ENCODE results near the gene KIFC1.
"Not testable (repeated sequence)": the region's sequence is repeated elsewhere in the genome, so short reads cannot be mapped to it uniquely, and the experiment has no call there.

The KIFC1 gene

DNA sequence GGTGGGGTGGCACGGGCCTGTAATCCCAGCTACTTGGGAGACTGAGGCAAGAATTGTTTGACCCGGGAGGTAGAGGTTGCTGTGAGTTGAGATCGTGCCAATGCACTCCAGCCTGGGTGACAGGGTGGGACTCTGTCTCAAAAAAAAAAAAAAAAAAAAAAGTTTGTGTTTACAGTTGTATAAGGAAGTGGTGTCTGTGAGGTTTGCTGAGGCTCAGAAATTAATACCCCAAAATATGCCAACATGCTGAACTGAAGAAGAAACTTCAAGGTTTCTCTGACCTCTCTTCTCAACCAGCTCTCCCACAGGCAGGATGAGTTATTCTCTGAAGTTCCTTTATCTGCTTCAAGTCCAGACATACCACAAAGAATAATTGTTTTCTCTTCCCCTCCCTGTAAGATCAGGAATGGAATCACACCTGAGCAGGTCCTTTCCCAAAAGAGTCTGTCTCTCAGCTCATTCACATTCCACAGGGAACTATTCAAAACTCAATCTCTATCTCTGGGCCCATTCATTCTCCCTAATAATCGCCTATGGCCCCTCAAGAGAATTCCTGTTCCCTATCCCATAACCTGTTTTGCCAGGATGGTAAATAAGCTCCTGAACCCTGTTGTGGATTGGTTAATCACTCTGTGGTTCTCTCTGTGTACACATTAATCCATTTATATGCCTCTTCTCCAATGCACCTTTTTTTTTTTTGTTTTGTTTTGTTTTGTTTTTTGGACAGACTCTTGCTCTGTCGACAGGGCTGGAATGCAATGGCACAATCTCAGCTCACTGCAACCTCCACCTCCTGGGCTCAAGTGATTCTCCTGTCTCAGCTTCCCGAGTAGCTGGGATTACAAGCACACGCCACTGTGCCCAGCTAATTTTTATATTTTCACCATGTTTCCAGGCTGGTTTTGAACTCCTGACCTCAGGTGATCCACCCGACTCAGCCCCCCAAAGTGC, 17.4 kb upstream of the KIFC1 start:
- FAIRE-seq (no peak), DNase-seq (ENCODE audit: insufficient read length, low spot score) (no peak)

DNA sequence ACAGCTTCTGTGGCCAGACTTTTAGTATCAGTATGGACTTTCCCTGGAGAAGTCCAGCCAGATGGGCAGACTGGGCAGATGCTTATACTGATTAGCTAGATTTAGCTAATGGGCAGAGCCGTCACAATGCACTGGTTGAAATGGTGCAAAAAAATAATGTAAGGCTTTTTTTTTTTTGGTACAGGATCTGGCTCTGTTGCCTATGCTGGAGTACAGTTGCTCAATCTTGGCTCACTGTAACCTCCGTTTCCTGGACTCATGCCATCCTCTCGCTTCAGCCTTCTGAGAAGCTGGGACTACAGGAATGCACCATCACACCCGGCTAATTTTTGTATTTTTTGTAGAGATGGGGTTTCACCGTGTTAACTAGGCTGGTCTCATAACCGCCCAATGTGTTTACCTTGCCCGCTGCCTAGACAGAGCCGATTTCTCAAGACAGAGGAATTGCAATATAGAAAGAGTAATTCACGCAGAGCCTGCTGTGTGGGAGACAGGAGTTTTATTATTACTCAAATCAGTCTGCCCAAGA, 16.4 kb upstream of the KIFC1 start:
- FAIRE-seq (no peak), DNase-seq (ENCODE audit: insufficient read length, low spot score) (no peak)

DNA sequence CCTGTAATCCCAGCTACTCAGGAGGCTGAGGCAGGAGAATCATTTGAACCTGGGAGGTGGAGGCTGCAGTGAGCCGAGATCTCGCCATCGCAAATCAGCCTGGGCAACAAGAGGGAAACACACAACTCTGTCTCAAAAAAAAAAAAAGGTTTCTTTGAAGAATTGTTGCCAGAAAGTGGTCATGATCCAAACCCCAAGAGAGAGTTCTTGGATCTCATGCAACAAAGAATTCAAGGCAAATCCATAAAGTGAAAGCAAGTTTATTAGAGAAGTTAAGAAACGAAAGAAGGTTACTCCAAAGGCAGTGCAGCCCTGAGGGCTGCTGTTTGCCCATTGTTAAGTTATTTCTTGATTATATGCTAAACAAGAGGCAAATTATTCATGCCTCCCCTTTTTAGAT, 14.5 kb upstream of the KIFC1 start:
- no peak for DNase-seq (ENCODE audit: insufficient read length, low spot score)
- FAIRE-seq, result no peak

DNA sequence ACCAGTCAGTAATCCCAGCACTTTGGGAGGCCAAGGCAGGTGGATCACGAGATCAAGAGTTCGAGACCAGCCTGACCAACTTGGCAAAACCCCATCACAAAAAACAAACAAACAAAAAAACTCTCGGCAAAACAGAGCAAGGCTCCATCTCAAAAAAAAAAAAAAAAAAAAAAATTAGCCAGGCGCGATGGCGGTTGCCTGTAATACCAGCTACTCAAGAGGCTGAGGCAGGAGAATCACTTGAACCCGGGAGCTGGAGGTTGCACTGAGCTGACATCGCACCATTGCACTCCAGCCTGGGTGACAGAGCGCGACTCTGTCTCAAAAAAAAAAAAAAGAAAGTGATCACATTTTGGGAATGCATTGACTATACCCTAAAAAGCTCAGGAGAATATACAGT, 12.4 kb upstream of the KIFC1 start:
- DNase-seq (ENCODE audit: insufficient read length, low spot score); FAIRE-seq: not testable (repeated sequence)

DNA sequence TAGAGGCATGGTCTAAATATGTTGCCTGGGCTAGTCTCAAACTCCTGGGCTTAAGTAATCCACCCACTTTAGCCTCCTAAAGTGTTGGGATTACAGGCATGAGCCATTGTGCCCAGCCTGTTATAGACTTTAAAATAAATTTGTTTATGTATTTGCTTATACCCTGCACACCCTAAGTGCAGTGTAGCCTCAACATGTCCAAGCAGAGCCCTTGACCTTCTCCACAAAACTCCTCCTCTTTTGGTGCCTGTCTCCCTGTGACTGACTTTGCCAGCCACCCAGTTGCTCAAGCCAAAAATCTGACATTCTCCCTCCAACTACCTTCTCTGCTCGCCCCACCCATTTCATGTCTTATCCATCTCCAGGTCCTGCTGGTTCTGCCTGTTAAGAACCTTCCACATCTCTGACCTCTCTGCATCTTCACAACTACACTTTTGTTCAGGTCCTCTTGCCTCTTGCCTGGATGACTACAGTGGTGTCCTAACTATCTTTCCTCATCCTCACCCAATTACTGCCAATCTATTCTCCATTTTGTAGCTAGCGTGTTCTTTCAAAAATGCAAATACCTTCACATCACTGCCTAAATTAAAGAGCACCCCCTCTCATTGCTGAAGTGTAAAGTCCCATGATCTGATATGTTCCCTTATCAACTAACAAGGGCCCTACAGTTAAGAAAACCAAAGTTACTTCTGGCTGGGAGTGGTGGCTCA, 11.2 kb upstream of the KIFC1 start:
- no peak for DNase-seq (ENCODE audit: insufficient read length, low spot score)
- no peak for FAIRE-seq

DNA sequence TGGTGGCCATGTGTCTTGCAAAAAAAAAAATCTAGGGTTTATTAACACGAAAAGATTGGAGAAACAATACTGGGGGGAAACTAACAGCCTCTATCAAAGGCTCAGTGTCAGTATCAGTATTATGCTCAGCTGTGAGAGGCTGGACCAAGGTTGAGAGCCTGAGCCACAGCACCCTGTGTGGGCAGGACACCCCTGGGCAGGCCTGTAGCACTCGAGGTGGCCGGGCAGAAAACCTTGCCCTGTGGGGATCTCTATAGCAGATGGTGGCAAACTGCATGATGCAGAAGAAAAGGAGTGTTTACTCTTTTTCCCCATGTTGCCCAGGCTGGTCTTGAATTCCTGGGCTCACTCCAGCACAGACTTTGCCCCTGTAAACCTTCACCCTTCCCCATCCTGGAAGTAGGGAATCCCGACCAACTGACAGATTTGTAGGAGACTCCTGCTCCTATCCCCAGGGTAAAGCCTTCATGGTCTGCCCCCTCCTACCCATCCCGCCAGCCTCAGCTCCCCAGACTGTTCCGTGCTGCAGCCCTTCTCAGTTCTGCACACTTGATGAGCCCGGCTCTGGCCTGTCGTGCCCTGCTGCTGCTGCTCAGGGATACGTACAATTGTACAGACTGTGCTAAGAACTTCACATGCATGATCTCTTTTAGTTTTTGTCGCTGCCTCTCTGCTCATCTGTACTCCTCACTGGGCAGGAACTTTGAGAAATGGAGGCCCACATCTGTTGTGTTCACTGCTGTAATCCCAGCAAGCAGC, 8.0 kb upstream of the KIFC1 start:
- no peak for DNase-seq (ENCODE audit: insufficient read length, low spot score)
- FAIRE-seq, result no peak

DNA sequence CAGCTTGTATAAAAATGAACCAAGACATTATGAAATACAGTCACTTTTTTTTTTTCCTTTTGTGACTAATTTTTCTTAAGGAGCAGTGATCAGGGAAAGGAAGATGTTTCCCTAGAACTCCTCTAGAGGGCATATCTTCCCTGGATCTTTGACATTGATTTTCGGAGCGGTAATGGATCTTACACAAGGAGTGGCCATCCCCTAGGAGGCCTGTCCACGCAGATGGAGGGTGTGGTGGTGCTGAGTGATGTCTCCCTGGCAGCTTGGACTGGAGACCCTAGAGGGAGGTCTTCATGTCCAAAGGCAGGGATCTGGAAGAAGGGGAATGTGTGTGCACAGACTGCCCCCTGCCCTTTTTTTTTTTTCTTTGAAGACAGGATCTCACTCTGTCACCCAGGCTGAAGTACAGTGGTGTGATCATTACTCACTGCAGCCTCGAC, 7.0 kb upstream of the KIFC1 start:
- DNase-seq (ENCODE audit: insufficient read length, low spot score), result no peak
- no peak for FAIRE-seq

DNA sequence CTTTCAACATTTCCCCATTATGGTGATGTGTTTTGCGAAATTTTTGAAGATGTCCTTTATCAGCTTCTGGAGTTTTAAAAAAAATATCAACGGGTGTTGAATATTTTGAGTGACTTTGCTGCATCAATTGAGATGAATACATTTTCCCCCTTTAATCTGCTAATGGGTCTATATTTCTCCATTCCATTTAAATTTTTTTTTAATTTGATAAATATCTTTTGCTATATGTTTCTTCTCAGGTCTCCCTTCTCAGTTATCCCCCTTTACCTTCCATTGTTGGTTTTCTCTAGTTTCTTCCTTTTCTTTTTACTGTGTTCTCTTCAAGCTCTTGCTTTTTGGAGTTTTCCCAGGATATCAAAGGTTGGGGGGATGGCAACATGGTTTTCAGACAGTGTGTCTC, 1.4 kb upstream of the KIFC1 start:
- no peak for FAIRE-seq

DNA sequence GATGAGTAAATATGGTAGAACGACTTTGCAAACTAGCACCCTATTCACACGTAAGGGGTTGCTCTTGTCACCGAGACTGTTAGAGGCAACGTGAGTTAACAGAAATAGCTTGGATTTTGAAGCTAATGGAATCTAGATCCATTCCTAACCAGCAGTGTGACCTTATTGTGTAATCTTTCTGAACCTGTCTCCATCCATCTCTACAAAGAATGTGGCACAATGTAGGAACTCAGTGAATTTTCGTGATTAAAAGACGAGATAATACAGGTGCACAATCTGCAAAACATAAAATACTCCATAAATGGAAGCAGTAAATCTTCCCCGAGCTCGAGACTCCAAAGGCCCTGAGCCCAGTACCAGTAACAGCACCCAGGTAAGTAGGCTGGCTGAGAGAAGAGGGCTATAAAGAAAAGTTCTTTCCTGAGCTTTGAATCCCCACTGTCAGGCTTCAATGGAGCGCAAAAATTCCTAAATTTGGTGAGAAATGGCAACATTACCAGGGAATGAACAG, 801 bp upstream of the KIFC1 start:
- FAIRE-seq (peak; percentile 14), DNase-seq (ENCODE audit: insufficient read length, low spot score) (no peak)

More for the DNA sequence above, 1.4 kb upstream of the KIFC1 start:
- no peak for DNase-seq (ENCODE audit: insufficient read length, low spot score)

DNA sequence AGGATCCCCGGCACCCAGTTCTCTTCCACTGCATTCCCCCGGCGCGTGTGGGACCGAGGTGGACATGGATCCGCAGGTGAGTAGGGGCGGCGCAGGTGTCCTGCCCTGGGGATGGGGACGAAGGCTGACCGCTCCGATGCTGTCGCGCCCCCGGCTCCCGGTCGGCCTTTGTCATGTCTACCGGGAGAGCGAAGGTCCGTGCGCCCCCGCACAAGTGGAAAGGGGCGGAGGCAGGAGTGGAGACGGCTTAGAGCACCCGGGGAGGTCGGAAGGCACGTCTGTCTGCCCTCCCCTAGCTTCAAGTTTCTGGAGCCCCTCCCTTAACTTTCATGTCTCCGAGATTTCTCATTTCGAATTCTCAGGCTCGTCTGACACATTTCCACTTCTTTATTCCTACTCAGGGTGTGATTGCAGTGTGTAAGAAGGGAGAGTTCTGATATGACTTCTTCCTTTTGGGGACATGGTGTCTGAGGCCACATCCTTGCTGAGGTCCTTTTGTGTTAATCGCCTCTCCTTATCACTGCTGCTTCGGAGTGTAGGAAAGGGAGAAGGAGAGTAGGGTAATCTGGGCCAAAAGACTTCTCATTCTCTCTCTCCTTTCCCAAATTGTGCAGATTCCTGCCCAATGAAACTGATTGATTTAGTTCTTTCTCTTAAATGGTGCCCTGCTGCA, 435 bp downstream of the KIFC1 start:
- FAIRE-seq, result peak; percentile 63
- DNase-seq (ENCODE audit: insufficient read length, low spot score), result no peak

DNA sequence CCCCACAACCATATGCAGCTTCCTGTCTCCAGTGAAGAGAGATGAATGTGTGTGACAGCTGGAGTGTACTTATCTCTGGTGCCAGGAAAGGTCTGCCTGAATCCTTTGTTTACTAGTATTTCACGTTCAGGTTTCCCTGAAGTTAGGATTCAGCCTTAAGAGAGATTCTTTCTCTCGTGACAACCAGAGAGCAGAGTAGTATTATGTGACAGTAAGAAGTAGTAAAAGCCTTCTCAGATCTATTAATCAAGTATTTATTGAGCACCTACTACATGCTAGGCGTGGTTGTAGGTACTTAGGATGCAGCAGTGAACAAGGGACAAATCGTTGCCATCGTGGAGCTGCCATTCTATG, 949 bp downstream of the KIFC1 start:
- no peak for FAIRE-seq

DNA sequence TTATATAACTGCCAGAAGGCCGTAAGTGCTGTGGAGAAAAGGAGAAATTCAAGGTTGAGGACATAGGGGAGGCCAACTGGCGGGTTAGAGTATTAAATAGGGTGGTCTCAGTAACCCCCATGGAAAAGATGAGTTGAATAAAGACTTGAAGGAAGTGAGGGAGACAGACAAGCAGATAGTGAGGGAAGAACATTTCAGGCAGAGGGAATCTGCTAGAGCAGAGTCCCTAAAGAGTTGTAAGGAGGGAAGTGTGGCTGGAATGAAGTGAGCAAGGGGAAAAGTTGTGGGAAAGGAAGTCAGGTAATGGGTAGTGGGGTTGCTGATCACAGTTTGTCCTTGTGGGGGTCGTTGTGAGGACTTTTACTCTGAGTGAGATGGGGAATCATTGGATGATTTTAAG, 1.4 kb downstream of the KIFC1 start:
- DNase-seq (ENCODE audit: insufficient read length, low spot score) (no peak), FAIRE-seq (no peak)

More for the DNA sequence above, 949 bp downstream of the KIFC1 start:
- DNase-seq (ENCODE audit: insufficient read length, low spot score), result no peak

DNA sequence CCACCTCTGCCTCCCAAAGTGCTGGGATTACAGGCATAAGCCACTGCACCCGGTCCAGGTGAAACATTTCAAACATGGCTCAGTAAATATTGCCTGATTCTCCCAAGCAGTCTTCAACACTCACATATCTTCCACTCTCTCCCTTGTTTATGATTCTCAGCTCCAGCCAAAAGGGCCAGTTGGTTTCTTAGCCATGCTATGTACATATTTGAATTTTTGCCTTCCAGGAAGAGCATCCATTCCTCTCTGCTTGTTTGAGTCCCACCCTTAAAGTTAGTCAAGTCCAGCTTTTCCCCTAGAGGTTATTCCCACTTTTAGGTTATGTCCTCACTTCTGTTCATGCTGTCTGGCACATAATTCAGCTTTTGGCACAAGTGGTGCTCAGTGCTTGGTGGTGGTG, 5.9 kb downstream of the KIFC1 start:
- FAIRE-seq (no peak), DNase-seq (ENCODE audit: insufficient read length, low spot score) (no peak)

DNA sequence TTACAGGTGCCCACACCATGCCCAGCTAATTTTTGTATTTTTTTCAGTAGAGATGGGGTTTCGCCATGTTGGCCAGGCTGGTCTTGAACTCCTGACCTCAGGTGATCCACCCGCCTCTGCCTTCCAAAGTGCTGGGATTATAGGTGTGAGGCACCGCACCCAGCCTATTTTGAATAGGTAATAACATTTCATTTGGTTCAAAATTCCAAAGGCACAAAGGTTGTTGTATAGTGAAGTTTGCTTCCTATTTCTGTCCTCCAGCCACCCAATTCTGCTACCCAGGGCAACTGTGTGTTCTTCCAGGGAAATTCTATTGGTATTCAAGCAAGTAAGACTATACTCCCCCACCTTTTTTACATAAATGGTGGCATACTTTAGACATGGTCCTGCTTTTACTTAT, 7.0 kb downstream of the KIFC1 start:
- not testable (repeated sequence) for DNase-seq (ENCODE audit: insufficient read length, low spot score)

DNA sequence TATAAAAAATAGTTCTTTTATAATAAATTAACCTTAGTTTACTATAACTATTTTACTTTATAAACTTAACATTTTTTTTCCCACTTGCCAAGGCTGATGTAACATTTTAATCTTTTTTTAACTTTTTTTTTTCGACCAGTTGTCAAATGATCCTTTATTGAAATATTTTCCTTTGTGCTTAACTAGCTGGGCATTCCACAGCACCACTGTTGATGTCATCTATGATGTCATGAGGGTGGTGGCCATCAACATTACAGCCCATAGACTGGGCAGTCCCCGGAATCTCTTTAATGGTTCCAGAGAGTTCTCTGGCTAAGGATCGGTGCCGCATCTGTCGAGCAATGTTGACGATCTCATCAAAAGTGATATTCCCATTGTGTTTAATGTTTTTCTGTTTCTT, 8.3 kb downstream of the KIFC1 start:
- FAIRE-seq; DNase-seq (ENCODE audit: insufficient read length, low spot score): not testable (repeated sequence)

More for the DNA sequence above, 7.0 kb downstream of the KIFC1 start:
- FAIRE-seq, result not testable (repeated sequence)

DNA sequence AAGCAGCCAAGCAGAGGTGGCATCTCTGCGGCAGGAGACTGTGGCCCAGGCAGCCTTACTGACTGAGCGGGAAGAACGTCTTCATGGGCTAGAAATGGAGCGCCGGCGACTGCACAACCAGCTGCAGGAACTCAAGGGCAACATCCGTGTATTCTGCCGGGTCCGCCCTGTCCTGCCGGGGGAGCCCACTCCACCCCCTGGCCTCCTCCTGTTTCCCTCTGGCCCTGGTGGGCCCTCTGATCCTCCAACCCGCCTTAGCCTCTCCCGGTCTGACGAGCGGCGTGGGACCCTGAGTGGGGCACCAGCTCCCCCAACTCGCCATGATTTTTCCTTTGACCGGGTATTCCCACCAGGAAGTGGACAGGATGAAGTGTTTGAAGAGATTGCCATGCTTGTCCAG, 13.3 kb downstream of the KIFC1 start:
- no peak for DNase-seq (ENCODE audit: insufficient read length, low spot score)
- FAIRE-seq, result no peak

DNA sequence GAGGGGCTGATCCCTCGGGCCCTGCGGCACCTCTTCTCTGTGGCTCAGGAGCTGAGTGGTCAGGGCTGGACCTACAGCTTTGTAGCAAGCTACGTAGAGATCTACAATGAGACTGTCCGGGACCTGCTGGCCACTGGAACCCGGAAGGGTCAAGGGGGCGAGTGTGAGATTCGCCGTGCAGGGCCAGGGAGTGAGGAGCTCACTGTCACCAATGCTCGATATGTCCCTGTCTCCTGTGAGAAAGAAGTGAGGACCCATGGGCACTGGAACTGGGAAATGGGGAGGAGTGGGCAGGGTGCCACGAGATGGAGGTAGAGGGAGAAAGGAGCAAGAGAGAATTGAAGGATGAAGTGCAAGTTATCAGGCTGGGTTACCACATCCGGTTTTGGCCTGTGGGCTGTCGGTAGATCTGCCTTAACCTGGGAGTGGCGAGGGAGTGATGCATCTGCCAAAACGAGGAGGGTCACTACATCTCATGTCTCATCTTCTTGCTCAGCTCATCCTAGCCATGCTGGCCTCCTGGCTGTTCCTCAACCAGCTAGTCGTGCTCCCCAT, 13.8 kb downstream of the KIFC1 start:
- no peak for FAIRE-seq

DNA sequence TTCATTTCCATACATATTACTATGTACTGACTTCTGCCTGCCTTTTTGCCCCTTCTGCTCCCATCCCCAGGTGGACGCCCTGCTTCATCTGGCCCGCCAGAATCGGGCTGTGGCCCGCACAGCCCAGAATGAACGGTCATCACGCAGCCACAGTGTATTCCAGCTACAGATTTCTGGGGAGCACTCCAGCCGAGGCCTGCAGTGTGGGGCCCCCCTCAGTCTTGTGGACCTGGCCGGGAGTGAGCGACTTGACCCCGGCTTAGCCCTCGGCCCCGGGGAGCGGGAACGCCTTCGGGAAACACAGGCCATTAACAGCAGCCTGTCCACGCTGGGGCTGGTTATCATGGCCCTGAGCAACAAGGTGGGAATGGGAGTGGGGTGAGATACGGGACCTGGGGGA, 14.5 kb downstream of the KIFC1 start:
- FAIRE-seq, result no peak
- DNase-seq (ENCODE audit: insufficient read length, low spot score), result no peak

More for the DNA sequence above, 13.8 kb downstream of the KIFC1 start:
- no peak for DNase-seq (ENCODE audit: insufficient read length, low spot score)

DNA sequence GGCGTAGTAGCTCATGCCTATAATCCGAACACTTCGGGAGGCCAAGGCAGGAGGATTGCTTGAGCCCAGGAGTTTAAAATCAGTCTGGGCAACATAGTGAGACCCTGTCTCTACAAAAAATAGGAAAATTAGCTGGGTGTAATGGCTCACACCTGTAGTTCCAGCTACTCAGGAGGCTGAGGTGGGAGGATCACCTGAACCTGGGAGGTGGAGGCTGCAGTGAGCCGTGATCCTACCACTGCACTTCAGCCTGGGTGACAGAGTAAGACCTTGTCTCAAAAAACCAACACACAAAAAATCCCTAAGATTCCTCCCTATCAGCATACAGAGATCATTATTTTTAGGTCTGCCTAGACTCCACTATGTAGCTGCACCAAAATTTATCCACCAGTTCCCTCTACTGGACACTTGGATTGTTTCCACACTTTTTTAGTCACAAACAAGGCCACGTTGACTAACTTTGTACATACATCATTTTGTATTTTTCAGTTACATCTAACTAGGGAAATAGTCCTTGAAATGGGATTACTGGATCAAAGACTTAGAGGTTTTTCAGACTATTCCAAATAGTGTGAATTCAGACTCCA, 15.6 kb downstream of the KIFC1 start:
- FAIRE-seq, result no peak

More for the DNA sequence above, 15.6 kb downstream of the KIFC1 start:
- no peak for DNase-seq (ENCODE audit: insufficient read length, low spot score)

All from GM19239 (cell line).